GM18868 (cell line): ENCODE results near the gene USP13.
"Not testable (repeated sequence)": the region's sequence is repeated elsewhere in the genome, so short reads cannot be mapped to it uniquely, and the experiment has no call there.

Experiments used
- ATAC-seq: cut with Tn5 transposase; IDR thresholded peaks from one replicate; pipeline ENCODE4 v1.9.1; 2021; ENCODE audit warnings: mild to moderate bottlenecking, moderate library complexity; ENCODE audit not compliant: unreplicated experiment

USP13 gene

GRCh38 chr3:179733797-179734196, 81.0 kb downstream of the USP13 start:
- no peak for ATAC-seq

- no peak for ATAC-seq
Measured at GRCh38 chr3:179734497-179735281, 81.8 kb downstream of the USP13 start.

- ATAC-seq: no peak
Measured at GRCh38 chr3:179735321-179735720, 82.5 kb downstream of the USP13 start.

- no peak for ATAC-seq
Measured at GRCh38 chr3:179738998-179739397, 86.2 kb downstream of the USP13 start.

GRCh38 chr3:179739816-179740594, 87.2 kb downstream of the USP13 start:
- ATAC-seq: no peak

- no peak for ATAC-seq
Measured at GRCh38 chr3:179743913-179744312, 91.1 kb downstream of the USP13 start.

- no peak for ATAC-seq
Measured at GRCh38 chr3:179744667-179745066, 91.8 kb downstream of the USP13 start.

- no peak for ATAC-seq
Measured at GRCh38 chr3:179745079-179745478, 92.2 kb downstream of the USP13 start.

GRCh38 chr3:179745716-179746115, 92.9 kb downstream of the USP13 start:
- no peak for ATAC-seq

- peak; percentile 85 for ATAC-seq
Measured at GRCh38 chr3:179750720-179751328, 98.0 kb downstream of the USP13 start.

GRCh38 chr3:179760944-179761343, 108.1 kb downstream of the USP13 start:
- no peak for ATAC-seq

- no peak for ATAC-seq
Measured at GRCh38 chr3:179765396-179765795, 112.6 kb downstream of the USP13 start.

GRCh38 chr3:179766416-179767133, 113.7 kb downstream of the USP13 start:
- ATAC-seq: no peak

GRCh38 chr3:179768080-179768479, 115.2 kb downstream of the USP13 start:
- ATAC-seq: no peak

- peak; percentile 50 for ATAC-seq
Measured at GRCh38 chr3:179769411-179770247, 116.8 kb downstream of the USP13 start.

GRCh38 chr3:179771797-179772196, 119.0 kb downstream of the USP13 start:
- no peak for ATAC-seq

GRCh38 chr3:179772297-179772696, 119.5 kb downstream of the USP13 start:
- ATAC-seq: no peak

- no peak for ATAC-seq
Measured at GRCh38 chr3:179775416-179776122, 122.7 kb downstream of the USP13 start.

GRCh38 chr3:179782841-179783240, 130.0 kb downstream of the USP13 start:
- not testable (repeated sequence) for ATAC-seq

GRCh38 chr3:179788996-179789395, 136.2 kb downstream of the USP13 start:
- ATAC-seq: no peak
